LNCAP (cell line): ENCODE measurements around the gene PRR36.

Experiments used
- TF ChIP-seq, protein P1 (sequence below): fragments of 450-650 bp; IDR thresholded peaks from 2 replicates; pipeline ENCODE4 v1.5.1; 2017; ENCODE audit warnings: mild to moderate bottlenecking

PRR36 gene

DNA sequence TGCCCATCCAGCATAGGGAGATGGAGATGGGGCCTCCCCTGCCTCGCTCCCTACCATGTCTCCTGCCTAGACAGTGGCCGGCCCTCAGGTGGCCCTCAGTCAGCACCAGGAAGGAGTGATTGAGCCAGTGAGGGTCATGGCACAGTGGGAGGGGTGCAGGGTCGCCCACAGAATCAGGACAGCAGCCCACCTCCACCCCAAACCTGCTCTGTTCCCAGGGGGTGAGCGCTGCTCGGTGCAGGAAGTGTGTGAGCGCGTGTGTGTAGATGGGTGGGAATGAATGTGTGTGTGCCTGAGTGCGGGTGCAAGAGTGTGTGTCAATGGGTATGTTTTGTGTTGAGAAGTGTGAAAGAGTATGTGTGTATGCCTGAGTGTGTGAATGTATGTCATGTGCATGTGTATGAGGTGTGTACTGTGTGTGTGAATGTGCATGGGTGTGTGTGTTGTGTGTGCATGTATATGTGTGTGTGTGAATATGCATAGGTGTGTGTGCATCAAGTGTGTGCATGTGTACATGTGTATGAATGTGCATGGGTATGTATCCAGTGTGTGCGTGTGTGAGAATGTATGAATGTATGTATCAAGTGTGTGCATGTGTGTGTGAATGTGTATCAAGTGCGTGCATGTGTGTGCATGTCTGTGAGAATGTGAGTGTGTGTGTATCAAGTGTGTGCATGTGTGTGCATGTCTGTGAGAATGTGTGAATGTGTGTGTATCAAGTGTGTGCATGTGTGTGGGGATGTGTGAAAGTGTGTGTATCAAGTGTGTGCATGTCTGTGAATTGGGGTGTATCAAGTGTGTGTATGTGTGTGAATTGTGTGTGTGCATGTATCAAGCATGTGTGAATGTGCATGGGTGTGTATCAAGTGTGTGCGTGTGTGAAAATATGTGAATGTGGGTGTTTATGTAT lies 32.2 kb downstream of the PRR36 start:
- TF ChIP-seq, protein P1, sequence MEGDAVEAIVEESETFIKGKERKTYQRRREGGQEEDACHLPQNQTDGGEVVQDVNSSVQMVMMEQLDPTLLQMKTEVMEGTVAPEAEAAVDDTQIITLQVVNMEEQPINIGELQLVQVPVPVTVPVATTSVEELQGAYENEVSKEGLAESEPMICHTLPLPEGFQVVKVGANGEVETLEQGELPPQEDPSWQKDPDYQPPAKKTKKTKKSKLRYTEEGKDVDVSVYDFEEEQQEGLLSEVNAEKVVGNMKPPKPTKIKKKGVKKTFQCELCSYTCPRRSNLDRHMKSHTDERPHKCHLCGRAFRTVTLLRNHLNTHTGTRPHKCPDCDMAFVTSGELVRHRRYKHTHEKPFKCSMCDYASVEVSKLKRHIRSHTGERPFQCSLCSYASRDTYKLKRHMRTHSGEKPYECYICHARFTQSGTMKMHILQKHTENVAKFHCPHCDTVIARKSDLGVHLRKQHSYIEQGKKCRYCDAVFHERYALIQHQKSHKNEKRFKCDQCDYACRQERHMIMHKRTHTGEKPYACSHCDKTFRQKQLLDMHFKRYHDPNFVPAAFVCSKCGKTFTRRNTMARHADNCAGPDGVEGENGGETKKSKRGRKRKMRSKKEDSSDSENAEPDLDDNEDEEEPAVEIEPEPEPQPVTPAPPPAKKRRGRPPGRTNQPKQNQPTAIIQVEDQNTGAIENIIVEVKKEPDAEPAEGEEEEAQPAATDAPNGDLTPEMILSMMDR: no peak

DNA sequence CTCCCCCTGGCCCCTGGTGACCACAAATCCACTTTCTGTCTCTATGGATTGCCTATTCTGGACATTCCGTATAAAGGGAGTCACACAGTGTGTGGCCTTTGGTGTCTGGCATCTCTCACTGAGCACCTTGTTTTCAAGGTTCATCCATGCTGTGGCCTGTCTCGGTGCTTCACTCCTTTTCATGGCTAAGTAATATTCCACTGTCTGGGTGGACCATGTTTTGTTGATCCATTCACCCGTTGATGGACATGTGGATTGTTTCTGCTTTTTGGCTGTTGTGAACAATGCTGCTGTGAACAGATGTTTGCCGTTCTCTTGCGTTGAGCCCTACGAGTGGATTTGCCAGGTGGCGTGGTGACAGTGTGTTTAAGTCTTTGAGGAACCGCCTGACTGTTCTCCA lies 33.6 kb downstream of the PRR36 start:
- TF ChIP-seq, protein P1: no peak

DNA sequence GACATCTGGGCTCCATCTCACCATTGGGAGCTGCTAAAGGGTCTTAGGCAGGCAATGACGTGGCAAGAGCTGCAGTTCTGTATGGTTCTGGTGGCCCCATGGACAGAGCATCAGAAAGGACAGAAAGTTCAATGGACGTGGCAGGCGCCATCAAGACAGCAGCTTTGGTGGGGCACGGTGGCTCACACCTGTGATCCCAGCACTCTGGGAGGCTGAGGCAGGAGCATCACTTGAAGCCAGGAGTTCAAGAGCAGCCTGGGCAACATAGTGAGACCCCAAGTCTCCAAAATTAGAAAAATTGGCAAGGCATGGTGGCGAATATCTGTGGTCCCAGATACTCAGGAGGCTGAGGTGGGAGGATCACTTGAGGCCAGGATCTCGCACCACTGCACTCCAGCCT lies 34.7 kb downstream of the PRR36 start:
- TF ChIP-seq, protein P1: no peak

DNA sequence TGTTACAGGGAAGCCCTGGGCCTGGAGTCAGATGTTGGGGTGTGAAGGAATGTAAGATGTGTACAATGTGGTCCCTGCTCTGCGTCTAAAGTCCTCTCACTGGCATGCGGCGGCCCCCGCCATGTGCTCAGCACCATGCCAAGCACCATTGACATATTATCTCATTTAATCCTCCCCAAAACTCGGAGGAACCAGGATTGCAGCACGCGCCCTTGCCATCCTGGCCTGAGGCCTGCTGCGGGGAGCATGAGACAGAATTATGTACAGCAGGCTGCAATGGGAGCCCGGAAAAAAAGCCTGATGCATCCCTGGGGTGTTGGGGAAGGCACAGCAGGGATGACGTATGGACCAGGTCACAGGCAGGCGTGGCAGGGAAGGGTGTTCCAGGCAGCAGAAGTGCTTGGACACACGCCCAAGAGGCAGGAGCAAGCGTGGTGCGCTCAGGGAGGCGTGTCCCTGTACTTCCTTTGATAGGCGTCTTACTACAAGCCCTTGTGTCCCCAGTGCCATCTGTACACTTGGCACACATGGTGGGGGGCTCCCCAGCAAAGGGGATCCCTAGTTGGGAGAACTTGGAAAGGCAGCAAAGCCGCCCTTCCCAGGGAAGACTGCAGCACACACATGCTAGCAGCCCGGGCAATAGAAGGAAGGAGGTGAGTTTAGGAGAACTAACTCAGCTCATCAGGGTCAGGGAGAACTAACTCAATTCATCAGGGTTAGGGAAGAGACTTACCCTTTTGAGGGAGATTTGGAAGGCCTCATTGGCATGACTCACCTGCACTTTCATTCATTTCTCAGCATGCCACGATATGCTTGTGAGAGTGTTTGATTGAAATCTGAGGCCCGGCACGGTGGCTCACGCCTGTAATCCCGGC lies 40.7 kb downstream of the PRR36 start:
- TF ChIP-seq, protein P1: no peak

DNA sequence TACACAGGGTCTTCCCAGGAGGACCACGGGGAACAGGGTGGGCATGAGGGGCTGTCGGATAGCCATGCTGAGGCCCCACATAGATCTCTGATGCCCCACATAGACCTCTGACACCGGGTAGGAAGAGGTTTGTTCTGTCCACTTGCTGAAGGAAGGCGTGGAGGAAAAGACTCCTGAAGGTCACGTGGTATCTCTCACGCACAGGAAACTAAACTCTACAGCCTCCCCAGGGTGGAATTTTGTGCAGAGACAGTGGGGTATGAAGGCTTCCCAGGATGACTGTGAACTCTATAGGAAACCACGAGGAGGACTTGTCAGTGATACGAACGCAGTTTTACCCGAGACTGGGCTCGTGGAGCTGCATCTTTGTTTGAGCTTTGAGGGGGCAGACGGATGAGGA lies 41.4 kb downstream of the PRR36 start:
- TF ChIP-seq, protein P1: no peak

DNA sequence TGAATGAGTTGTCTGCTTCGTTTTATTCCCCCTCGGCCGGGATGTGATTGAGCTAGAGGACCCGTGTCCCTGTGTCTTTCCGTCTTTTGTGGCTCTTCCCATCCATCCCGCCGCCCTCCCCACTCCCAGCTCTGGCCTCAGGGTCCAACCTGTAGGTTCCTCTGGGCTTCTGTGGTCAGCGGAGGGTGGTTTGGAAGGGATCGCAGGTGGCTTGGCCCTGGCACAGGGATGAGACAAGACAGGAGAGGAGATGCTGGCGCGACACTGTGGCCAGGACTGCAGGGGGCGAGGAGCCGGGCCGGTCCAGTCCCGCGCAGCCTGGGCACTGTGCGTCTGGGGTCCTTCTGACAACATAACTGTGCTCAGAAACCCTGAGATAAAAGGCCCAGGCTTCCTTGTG lies 42.2 kb downstream of the PRR36 start:
- TF ChIP-seq, protein P1: no peak

DNA sequence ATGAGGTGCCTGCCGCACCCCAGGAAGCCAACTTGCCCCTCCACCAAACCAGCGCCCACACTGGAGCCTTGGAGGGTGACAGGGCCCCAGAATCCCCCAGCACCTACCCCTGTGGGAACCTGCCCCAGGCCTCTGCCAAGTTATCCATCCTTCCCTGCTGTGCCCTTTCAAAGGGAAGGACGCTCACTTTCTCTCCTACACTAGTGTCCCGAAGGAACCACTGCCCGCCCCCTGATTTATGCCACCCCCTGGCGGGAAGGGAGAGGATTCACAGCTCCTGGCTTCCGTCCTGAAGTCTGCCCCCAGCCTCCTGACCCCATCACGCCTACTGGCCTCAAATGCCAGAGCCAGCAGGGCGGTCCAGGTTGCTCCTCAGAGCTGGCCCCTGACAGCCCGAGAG lies 42.7 kb downstream of the PRR36 start:
- TF ChIP-seq, protein P1: no peak
